Measurements from ENCODE around the gene CXorf51A.

GRCh38 chrX:146863566-146863965 is 49.0 kb upstream of the CXorf51A start:
- TF ChIP-seq CTCF (IDR thresholded peaks at IDR 0.05; ENCODE audit: insufficient read depth, low read length, poor library complexity, severe bottlenecking) (no peak), EZH2phosphoT487 (conservative IDR thresholded peaks at IDR 0.05; ENCODE audit: low read length) (no peak)
